ENCODE results near the gene ZNF575. TPM values are rescaled to one million over a fixed set of nuclear protein-coding genes. Genes with fewer than 3 reads are reported as not detected.

ZNF575 gene
- total RNA-seq, 1 donor from 2014 or later, result 4.1 TPM

DNA sequence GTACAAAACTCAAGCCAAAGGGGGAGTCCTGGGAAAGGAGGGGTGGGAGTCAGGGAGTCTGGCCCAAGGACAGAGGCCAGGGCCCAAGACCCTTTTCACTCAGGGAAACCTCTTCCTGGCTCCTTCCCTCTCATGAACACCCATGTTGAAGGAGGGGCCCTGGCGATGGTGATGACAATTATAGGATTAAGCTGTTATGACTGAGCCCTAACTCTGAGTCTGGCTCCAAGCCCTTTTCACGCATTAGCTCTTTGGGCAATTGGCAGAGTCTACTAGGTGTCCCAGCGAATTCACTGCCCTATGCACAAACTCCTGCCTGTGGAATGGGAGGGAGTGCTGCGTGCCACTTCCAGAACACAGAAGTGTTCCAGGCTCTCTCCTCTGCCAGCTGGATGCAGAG lies 20.7 kb downstream of the ZNF575 start:
- H3K9me3 Mint-ChIP-seq (ENCODE audit: low read depth), result no peaks in the 10 kb centered on the region
- TF ChIP-seq, protein P1, sequence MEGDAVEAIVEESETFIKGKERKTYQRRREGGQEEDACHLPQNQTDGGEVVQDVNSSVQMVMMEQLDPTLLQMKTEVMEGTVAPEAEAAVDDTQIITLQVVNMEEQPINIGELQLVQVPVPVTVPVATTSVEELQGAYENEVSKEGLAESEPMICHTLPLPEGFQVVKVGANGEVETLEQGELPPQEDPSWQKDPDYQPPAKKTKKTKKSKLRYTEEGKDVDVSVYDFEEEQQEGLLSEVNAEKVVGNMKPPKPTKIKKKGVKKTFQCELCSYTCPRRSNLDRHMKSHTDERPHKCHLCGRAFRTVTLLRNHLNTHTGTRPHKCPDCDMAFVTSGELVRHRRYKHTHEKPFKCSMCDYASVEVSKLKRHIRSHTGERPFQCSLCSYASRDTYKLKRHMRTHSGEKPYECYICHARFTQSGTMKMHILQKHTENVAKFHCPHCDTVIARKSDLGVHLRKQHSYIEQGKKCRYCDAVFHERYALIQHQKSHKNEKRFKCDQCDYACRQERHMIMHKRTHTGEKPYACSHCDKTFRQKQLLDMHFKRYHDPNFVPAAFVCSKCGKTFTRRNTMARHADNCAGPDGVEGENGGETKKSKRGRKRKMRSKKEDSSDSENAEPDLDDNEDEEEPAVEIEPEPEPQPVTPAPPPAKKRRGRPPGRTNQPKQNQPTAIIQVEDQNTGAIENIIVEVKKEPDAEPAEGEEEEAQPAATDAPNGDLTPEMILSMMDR (IDR thresholded peaks at IDR 0.05), result no peak
- no peak for DNase-seq (ENCODE audit: low spot score)
- no peak overlapping the region for H3K4me3 Mint-ChIP-seq (ENCODE audit: unreplicated experiment)
- peaks cover 20% of the 10 kb centered on the region for H3K36me3 Mint-ChIP-seq (ENCODE audit: low read depth)
- no peaks in the 10 kb centered on the region for H3K4me1 Mint-ChIP-seq (ENCODE audit: low read depth)
- no peak overlapping the region for H3K27ac Mint-ChIP-seq (ENCODE audit: unreplicated experiment)
- H3K27me3 Mint-ChIP-seq (ENCODE audit: low read depth), result no peaks in the 10 kb centered on the region

DNA sequence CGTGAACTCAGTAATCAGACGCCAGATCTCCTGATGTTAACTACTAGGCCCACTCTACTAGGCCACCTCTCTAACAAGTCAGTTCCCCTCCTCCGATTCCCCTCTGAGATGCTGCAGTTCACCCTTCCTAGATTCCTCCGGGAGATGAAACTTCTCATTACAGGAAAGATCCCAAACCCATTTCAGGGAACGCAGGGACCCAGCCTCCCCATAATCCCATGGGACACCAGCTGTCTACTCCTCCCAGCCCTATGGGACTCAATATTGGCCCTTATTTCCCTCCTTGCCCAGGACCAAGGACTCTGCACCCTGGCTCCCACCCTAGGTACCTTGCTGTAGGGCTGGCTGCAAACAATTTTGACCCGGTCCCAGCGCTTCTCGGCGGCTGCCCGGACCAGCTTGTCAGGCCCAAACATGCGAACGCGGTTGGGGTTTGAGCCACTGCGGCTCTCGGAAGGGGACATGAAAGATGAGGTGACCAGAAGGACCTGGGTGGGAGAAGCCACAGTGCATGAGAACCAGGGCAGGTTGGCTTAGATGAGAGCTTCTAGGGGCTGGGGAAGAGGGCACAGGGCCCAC lies 21.4 kb downstream of the ZNF575 start:
- DNase-seq (ENCODE audit: low spot score), result no peak
- H3K36me3 Mint-ChIP-seq (ENCODE audit: low read depth), result peaks cover 20% of the 10 kb centered on the region
- H3K4me3 Mint-ChIP-seq (ENCODE audit: unreplicated experiment), result no peak overlapping the region
- H3K4me1 Mint-ChIP-seq (ENCODE audit: low read depth), result no peaks in the 10 kb centered on the region
- H3K27me3 Mint-ChIP-seq (ENCODE audit: low read depth), result no peaks in the 10 kb centered on the region
- no peaks in the 10 kb centered on the region for H3K9me3 Mint-ChIP-seq (ENCODE audit: low read depth)
- H3K27ac Mint-ChIP-seq (ENCODE audit: unreplicated experiment), result no peak overlapping the region
- TF ChIP-seq, protein P1 (IDR thresholded peaks at IDR 0.05), result no peak

DNA sequence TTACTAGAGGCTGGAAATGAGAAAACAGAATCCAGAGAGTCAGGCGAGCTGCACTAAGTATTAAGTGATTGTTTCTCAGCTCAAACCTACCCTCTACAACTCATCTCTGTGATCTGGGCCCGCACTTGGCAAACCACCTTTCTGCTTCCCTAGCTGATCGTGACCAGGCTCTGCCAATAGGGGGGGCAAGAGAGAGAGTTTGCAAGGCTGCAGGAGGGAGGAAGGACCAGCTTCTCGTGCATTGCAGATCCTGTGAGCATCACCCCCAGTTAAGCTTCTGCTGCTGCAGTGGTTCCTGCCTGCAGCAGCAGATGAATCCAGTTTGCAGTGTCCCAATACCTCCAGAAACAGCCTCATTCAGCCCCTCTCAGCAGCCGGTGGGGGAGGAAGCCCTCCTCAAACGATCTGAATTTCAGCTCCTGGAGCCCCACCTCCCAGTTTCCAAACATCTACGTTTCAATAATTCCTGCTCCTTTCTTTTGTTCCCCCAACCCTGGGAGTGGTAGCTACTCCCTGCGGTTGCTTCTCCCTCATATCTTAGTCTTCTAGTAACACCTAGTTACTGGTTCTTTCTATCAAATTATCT lies 22.3 kb downstream of the ZNF575 start:
- DNase-seq (ENCODE audit: low spot score), result no peak
- Mint-ChIP-seq H3K9me3 (ENCODE audit: low read depth) (no peaks in the 10 kb centered on the region), H3K36me3 (ENCODE audit: low read depth) (peaks cover 19% of the 10 kb centered on the region), H3K4me1 (ENCODE audit: low read depth) (no peaks in the 10 kb centered on the region), H3K4me3 (ENCODE audit: unreplicated experiment) (no peak overlapping the region), H3K27me3 (ENCODE audit: low read depth) (no peaks in the 10 kb centered on the region), H3K27ac (ENCODE audit: unreplicated experiment) (no peak overlapping the region)
- TF ChIP-seq, protein P1 (IDR thresholded peaks at IDR 0.05), result peak; percentile 82

DNA sequence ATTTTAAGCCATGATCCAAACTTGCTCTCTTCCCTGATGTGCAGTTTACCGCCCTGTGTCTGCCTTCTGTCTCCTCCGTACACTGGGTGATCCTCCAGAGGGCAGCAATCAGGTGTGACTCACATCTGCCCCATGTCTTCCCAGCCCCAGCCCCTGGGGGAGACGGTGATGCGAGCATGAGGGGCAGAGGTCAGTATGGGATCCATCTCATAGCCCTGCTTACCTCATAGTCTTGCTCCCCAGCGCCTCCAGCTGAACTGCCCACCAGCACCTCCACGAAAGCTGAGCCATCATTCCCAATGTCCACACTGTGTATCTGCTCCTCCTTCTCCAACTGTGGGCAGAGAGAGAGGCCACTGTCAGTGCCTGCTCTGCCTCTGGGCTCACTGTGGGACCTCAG lies 27.7 kb downstream of the ZNF575 start:
- H3K4me1 Mint-ChIP-seq (ENCODE audit: low read depth), result peaks cover 17% of the 10 kb centered on the region
- peak; percentile 43 for DNase-seq (ENCODE audit: low spot score)
- no peak overlapping the region for H3K4me3 Mint-ChIP-seq (ENCODE audit: unreplicated experiment)
- peak overlapping the region; percentile 45 for H3K27ac Mint-ChIP-seq (ENCODE audit: unreplicated experiment)
- H3K9me3 Mint-ChIP-seq (ENCODE audit: low read depth), result no peaks in the 10 kb centered on the region
- TF ChIP-seq, protein P1 (IDR thresholded peaks at IDR 0.05), result peak; percentile 25
- peaks cover 9% of the 10 kb centered on the region for H3K36me3 Mint-ChIP-seq (ENCODE audit: low read depth)
- H3K27me3 Mint-ChIP-seq (ENCODE audit: low read depth), result no peaks in the 10 kb centered on the region

DNA sequence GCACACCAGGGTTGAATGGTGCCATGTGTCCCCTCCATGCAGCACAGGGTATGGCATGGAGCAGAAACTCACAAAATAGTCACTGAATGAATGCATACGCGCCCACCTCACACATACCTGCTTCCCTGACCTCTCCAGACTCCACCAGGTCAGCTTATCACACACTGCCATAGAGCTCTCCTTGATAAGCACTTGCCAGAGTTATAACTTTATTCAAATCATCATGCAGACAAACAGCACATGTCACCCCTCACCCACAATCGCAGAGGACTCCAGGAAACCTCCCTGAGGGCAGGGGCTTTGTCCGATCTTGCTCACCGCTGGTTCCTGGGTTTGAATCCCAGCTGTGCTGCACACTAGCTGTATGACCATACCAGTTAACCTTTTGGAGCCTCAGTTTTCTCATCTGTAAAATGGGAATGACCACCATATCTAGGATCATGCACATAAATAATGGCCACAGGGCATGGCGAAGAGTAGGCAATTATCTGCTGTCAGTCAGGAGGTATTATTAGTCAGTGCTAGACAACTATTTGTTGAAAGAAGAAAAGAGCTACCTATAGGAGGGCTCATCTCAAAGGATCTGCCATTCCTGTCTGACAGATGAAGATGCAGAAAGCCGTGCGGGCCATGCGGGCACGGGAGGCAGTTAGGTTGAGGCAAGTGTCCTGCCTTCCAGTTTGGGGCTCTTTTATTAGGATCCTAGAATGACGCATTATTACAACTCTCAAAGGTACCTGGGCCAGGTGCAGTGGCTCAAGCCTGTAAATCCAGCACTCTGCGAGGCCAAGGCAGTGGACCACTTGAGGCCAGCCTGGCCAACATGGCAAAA lies 28.4 kb downstream of the ZNF575 start:
- no peak overlapping the region for H3K4me3 Mint-ChIP-seq (ENCODE audit: unreplicated experiment)
- no peak overlapping the region for H3K27ac Mint-ChIP-seq (ENCODE audit: unreplicated experiment)
- TF ChIP-seq, protein P1 (IDR thresholded peaks at IDR 0.05), result no peak
- peaks cover 17% of the 10 kb centered on the region for H3K4me1 Mint-ChIP-seq (ENCODE audit: low read depth)
- peaks cover 9% of the 10 kb centered on the region for H3K36me3 Mint-ChIP-seq (ENCODE audit: low read depth)
- no peaks in the 10 kb centered on the region for H3K9me3 Mint-ChIP-seq (ENCODE audit: low read depth)
- peak; percentile 18 for DNase-seq (ENCODE audit: low spot score)
- H3K27me3 Mint-ChIP-seq (ENCODE audit: low read depth), result no peaks in the 10 kb centered on the region
